OCI-LY1 (cell line): ENCODE data around the gene NRCAM.

Source experiments
- H2AFZ ChIP-seq: fragments of 200-600 bp; sonication (generic), shearing (Covaris generic); 2 replicates; pipeline ENCODE4 v1.6.0; 2014; ENCODE audit warnings: antibody characterized with exemption, mild to moderate bottlenecking, low read length
- H3F3A ChIP-seq: fragments of 200-600 bp; sonication (generic), shearing (Covaris generic); 2 replicates; pipeline ENCODE4 v1.6.0; 2014; ENCODE audit warnings: mild to moderate bottlenecking, antibody characterized with exemption, low read length, moderate library complexity; ENCODE audit not compliant: insufficient read depth
- H3K27ac ChIP-seq: fragments of 200-600 bp; sonication (generic); 2 replicates; pipeline ENCODE4 v1.5.1; 2014; ENCODE audit warnings: low read length, mixed run types, mild to moderate bottlenecking, low read depth; ENCODE audit not compliant: poor library complexity, severe bottlenecking
- H3K27me3 ChIP-seq: fragments of 200-600 bp; sonication (generic); 2 replicates; pipeline ENCODE4 v1.6.0; 2014; ENCODE audit warnings: antibody characterized with exemption, mild to moderate bottlenecking, low read length, moderate library complexity; ENCODE audit not compliant: insufficient read depth
- H3K36me3 ChIP-seq: fragments of 200-600 bp; sonication (generic); 2 replicates; pipeline ENCODE4 v1.6.1; 2014; ENCODE audit warnings: mild to moderate bottlenecking, antibody characterized with exemption, low read length, moderate library complexity, mixed read lengths; ENCODE audit not compliant: insufficient read depth
- H3K4me1 ChIP-seq: fragments of 200-600 bp; sonication (generic); 2 replicates; pipeline ENCODE4 v1.5.1; 2014; ENCODE audit warnings: mild to moderate bottlenecking, low read length, moderate library complexity; ENCODE audit not compliant: insufficient read depth, severe bottlenecking
- H3K4me2 ChIP-seq: fragments of 200-600 bp; sonication (generic), shearing (Covaris generic); 2 replicates; pipeline ENCODE4 v1.6.1; 2014; ENCODE audit warnings: low read length
- H3K4me3 ChIP-seq: fragments of 200-600 bp; sonication (generic); 2 replicates; pipeline ENCODE4 v1.5.1; 2014; ENCODE audit warnings: low read length, low read depth, mild to moderate bottlenecking, mixed read lengths; ENCODE audit not compliant: poor library complexity, severe bottlenecking
- H3K79me2 ChIP-seq: fragments of 200-600 bp; shearing (Covaris generic); 2 replicates; pipeline ENCODE4 v1.6.1; 2016; ENCODE audit warnings: mixed run types, low read length, mixed read lengths; ENCODE audit not compliant: insufficient read depth
- H3K9ac ChIP-seq: fragments of 200-600 bp; sonication (generic), shearing (Covaris generic); 2 replicates; pipeline ENCODE4 v1.6.1; 2014; ENCODE audit warnings: mild to moderate bottlenecking, low read length, mixed read lengths
- H3K9me2 ChIP-seq: fragments of 200-600 bp; sonication (generic), shearing (Covaris generic); 2 replicates; pipeline ENCODE4 v1.6.1; 2014; ENCODE audit warnings: low read depth, mild to moderate bottlenecking, low read length, mixed read lengths
- H3K9me3 ChIP-seq: fragments of 200-600 bp; shearing (Covaris generic); 2 replicates; pipeline ENCODE4 v1.6.1; 2014; ENCODE audit warnings: low read length, mixed read lengths
- H4K20me1 ChIP-seq: fragments of 200-600 bp; sonication (generic), shearing (Covaris generic); 2 replicates; pipeline ENCODE4 v1.6.0; 2016; ENCODE audit warnings: mild to moderate bottlenecking, low read length; ENCODE audit not compliant: insufficient read depth
- EZH2 ChIP-seq: fragments of 200-600 bp; sonication (generic), shearing (Covaris generic); IDR thresholded peaks from 2 replicates; pipeline ENCODE4 v1.8.0; 2017; ENCODE audit warnings: borderline replicate concordance, mixed run types, mild to moderate bottlenecking, antibody characterized with exemption, low read length, moderate library complexity, mixed read lengths
- TF ChIP-seq, protein P1 (sequence below): fragments of 200-600 bp; sonication (generic), shearing (Covaris generic); IDR thresholded peaks from 2 replicates; pipeline ENCODE4 v1.5.1; 2017; ENCODE audit warnings: mild to moderate bottlenecking, antibody characterized with exemption, low read length, moderate library complexity, mixed read lengths

The NRCAM gene

DNA sequence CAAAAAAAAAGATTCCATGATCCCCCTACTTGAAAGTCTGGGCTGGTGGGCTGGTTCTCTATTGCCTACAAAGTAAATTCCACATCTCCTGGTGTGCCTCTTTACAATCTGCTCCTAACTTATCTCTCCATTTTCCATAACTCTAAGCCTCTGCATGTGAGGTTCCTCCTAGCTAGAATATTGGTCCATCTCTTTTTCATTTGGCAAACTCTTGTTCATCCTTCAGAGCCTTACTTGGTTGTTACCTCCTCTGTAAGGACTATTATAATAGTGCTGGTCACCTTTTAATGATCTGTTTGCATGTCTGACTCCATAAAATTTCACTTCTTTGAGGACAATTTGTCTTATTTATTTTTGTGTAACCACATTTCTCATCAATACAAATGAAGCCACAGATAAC, 1.6 kb upstream of the NRCAM start:
- H3K9me3 ChIP-seq, result no peaks in the 10 kb centered on the region
- no peaks in the 10 kb centered on the region for H3K36me3 ChIP-seq
- no peak overlapping the region for H3K4me3 ChIP-seq
- H4K20me1 ChIP-seq, result no peaks in the 10 kb centered on the region
- no peaks in the 10 kb centered on the region for H3K79me2 ChIP-seq
- no peaks in the 10 kb centered on the region for H3K27me3 ChIP-seq
- H3F3A ChIP-seq, result no peaks in the 10 kb centered on the region
- H3K4me1 ChIP-seq, result peaks cover 5% of the 10 kb centered on the region
- no peak overlapping the region for H3K4me2 ChIP-seq
- no peaks in the 10 kb centered on the region for H3K9me2 ChIP-seq
- TF ChIP-seq, protein P1, sequence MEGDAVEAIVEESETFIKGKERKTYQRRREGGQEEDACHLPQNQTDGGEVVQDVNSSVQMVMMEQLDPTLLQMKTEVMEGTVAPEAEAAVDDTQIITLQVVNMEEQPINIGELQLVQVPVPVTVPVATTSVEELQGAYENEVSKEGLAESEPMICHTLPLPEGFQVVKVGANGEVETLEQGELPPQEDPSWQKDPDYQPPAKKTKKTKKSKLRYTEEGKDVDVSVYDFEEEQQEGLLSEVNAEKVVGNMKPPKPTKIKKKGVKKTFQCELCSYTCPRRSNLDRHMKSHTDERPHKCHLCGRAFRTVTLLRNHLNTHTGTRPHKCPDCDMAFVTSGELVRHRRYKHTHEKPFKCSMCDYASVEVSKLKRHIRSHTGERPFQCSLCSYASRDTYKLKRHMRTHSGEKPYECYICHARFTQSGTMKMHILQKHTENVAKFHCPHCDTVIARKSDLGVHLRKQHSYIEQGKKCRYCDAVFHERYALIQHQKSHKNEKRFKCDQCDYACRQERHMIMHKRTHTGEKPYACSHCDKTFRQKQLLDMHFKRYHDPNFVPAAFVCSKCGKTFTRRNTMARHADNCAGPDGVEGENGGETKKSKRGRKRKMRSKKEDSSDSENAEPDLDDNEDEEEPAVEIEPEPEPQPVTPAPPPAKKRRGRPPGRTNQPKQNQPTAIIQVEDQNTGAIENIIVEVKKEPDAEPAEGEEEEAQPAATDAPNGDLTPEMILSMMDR, result no peak
- TF ChIP-seq EZH2, result no peak
- H3K27ac ChIP-seq, result no peak overlapping the region
- H3K9ac ChIP-seq, result no peak overlapping the region
- H2AFZ ChIP-seq, result no peak overlapping the region

DNA sequence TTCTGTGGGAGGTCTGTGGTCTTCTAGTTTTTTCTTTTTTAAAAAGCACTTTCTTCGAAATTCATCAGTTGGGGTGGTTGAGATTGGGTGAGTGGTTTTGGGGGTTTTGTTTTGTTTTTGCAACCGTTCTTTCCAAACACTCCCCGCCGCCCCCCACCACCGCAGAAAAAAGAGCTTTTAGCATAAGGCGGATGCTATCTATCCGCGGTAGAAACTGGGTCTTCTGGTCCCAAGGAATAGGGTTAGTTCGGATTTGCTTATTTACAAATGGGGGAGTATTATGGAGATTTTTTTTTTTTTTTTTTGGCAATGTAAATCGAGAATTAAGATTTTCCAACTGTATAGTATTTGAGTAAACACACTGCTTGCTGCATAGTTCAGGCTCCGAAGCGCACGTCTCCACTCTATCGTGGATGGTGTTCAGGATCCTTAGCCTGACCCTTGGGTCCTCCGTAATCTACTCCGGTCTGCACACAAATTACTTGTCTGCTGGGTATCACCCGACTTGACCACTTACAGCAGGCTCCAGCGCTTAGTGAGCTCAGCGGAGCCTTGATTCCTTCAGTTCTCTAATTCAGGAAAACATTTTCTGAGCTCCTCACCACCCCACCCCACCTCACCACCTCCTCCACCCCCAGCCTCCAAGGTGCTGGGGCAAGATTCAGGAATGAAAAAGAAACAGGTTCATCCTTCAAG, 757 bp upstream of the NRCAM start:
- Histone ChIP-seq H3F3A (no peaks in the 10 kb centered on the region), H3K9me3 (no peaks in the 10 kb centered on the region), H3K4me3 (no peak overlapping the region), H3K27me3 (no peaks in the 10 kb centered on the region), H3K9ac (no peak overlapping the region), H2AFZ (no peak overlapping the region), H3K4me2 (no peak overlapping the region), H3K36me3 (no peaks in the 10 kb centered on the region), H3K4me1 (peaks cover 5% of the 10 kb centered on the region), H3K9me2 (no peaks in the 10 kb centered on the region), H3K79me2 (no peaks in the 10 kb centered on the region), H3K27ac (no peak overlapping the region), H4K20me1 (no peaks in the 10 kb centered on the region)
- TF ChIP-seq EZH2, result no peak
- TF ChIP-seq, protein P1, result no peak

DNA sequence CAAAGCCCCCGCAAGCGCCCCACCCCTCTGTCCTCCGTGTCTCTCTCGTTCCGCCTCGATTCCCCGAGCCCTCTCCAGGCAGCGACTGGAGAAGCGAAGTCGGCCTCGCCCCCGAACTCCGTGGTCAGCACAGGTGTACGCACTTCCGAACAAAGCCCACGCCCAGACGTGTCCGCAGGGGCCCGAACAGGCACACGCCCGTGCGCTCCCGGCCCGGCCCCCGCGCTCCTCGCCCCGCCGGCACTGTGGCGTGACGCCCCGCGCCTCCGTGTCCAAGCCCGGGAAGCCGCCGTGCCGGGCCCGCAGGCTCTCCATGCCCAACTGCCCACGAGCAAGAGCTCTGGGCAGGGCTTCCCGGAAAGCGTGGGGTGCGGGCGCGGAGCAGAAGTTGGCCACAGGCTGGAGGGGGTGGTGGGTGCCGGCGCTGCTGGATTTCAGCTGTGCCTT, 662 bp downstream of the NRCAM start:
- Histone ChIP-seq H4K20me1 (no peaks in the 10 kb centered on the region), H3K79me2 (no peaks in the 10 kb centered on the region), H3K9me2 (no peaks in the 10 kb centered on the region), H3K4me1 (peaks cover 5% of the 10 kb centered on the region), H3K27me3 (no peaks in the 10 kb centered on the region), H3K36me3 (no peaks in the 10 kb centered on the region), H2AFZ (no peak overlapping the region), H3K27ac (no peak overlapping the region), H3K4me3 (peak overlapping the region; percentile 34), H3K4me2 (peak overlapping the region; percentile 37; the same call in 1 of the 2 replicates), H3F3A (no peaks in the 10 kb centered on the region), H3K9me3 (no peaks in the 10 kb centered on the region), H3K9ac (no peak overlapping the region)
- TF ChIP-seq EZH2, result no peak
- TF ChIP-seq, protein P1, result no peak
